Esophagus squamous epithelium (tissue), 4 donors: ENCODE data around the gene SYT1.

Experiments used
- CTCF ChIP-seq, 6 experiments: fragments of 450-650 bp in 4 of 6; fragments of 200-600 bp in 2 of 6; sonication (generic) in 2 of 6; IDR thresholded peaks; one replicate each; pipeline ENCODE4 v1.5.1; 2016 to 2019; ENCODE audit warnings: antibody characterized with exemption in 6 of 6, mild to moderate bottlenecking in 4 of 6, moderate library complexity in 4 of 6
- POLR2A ChIP-seq, 4 donors: fragments of 450-650 bp; IDR thresholded peaks; one replicate each; pipeline ENCODE4 v1.6.1; 2017; ENCODE audit warnings: antibody characterized with exemption in 4 of 4, mild to moderate bottlenecking in 4 of 4, moderate library complexity in 3 of 4

- no peak for TF ChIP-seq CTCF (IDR thresholded peaks at IDR 0.05)
- no peak for TF ChIP-seq POLR2A (IDR thresholded peaks at IDR 0.05)
Measured at GRCh38 chr12:79162147-79162772, 297.7 kb downstream of the SYT1 start.
